Sigmoid colon (tissue), 7 donors: Measurements from ENCODE around the gene MOAP1. TPM values are rescaled to one million over a fixed set of nuclear protein-coding genes. Genes with fewer than 3 reads are reported as not detected.
"Not testable (repeated sequence)": the region's sequence is repeated elsewhere in the genome, so short reads cannot be mapped to it uniquely, and the experiment has no call there.

Source experiments
- DNase-seq: peaks from one replicate; pipeline ENCODE4 v3.0.0-alpha.2; 2019
- H3K27ac ChIP-seq, 4 donors: fragments of 200-600 bp; sonication (generic); one replicate each; pipeline ENCODE4 v1.5.1; 2016 to 2019; ENCODE audit warnings: mild to moderate bottlenecking in 1 of 4
- H3K27me3 ChIP-seq, 3 donors: fragments of 200-600 bp; sonication (generic); one replicate each; pipeline ENCODE4 v1.5.1; 2019; ENCODE audit warnings: mild to moderate bottlenecking in 1 of 3
- H3K36me3 ChIP-seq, 4 donors: fragments of 200-600 bp; sonication (generic); one replicate each; pipeline ENCODE4 v1.5.1; 2016 to 2019
- H3K4me1 ChIP-seq, 4 donors: fragments of 200-600 bp; sonication (generic); one replicate each; pipeline ENCODE4 v1.5.1; 2017 to 2019
- H3K4me3 ChIP-seq, 4 donors: fragments of 200-600 bp; sonication (generic); one replicate each; pipeline ENCODE4 v1.5.1; 2017 to 2019; ENCODE audit warnings: mild to moderate bottlenecking in 2 of 4, moderate library complexity in 1 of 4
- H3K9me3 ChIP-seq, 4 donors: fragments of 200-600 bp in 3 of 4; sonication (generic) in 3 of 4; one replicate each; pipeline versions ENCODE4 v1.5.1 to v1.6.1; 2013 to 2019
- EP300 ChIP-seq, 4 donors: sonication (generic); formaldehyde crosslinking; IDR thresholded peaks; one replicate each; pipeline ENCODE4 v1.6.1; 2017; ENCODE audit warnings: antibody characterized with exemption in 4 of 4
- POLR2A ChIP-seq, 2 donors: fragments of 450-650 bp; IDR thresholded peaks; one replicate each; pipeline ENCODE4 v1.6.1; 2016; ENCODE audit warnings: antibody characterized with exemption in 2 of 2, mild to moderate bottlenecking in 2 of 2, moderate library complexity in 2 of 2
- POLR2AphosphoS5 ChIP-seq, 4 donors: sonication (generic); formaldehyde crosslinking; IDR thresholded peaks; one replicate each; pipeline ENCODE4 v1.6.1; 2017; ENCODE audit warnings: antibody characterized with exemption in 4 of 4
- WGBS, 2 donors: extraction: QIAGEN DNeasy Blood & Tissue Kit; methylation state at CpG; one replicate each; pipeline ENCODE4 v1.1.7; 2013; 5-methylcytosine and 5-hydroxymethylcytosine counted together
- intact Hi-C: fragments of 100-400 bp; cut with DNase I; formaldehyde crosslinking; loops from one replicate; pipeline ENCODE4 v1.15.1; 2023
- polyA plus RNA-seq, 3 donors: library from polyadenylated mRNA; stranded (reverse); fragments of 200-250 nt; gene quantifications; one replicate each; pipeline ENCODE4 v1.2.3, GENCODE V29; 2013
- total RNA-seq, 4 donors: library from RNA; depleted of rRNA; stranded (reverse); fragments of >200 nt; gene quantifications; one replicate each; pipeline ENCODE4 v1.1.0, GENCODE V29; 2016
- TF ChIP-seq, protein P1 (sequence below), 4 experiments: fragments of 450-650 bp in 3 of 4; fragments of 200-600 bp in 1 of 4; IDR thresholded peaks; one replicate each; pipeline ENCODE4 v1.5.1; 2016 to 2019; ENCODE audit warnings: antibody characterized with exemption in 4 of 4, mild to moderate bottlenecking in 3 of 4, moderate library complexity in 2 of 4
- donor health status: healthy with polysubstance abuse.
- donor health status: Bipolar disorder and iron deficiency.
- donor health status: healthy.

Gene MOAP1
- total and polyA plus RNA-seq, 7 donors, result 19.7 to 65.3 (median 31.3) TPM

GRCh38 chr14:93161411-93161940 lies 23.2 kb downstream of the MOAP1 start:
- intact Hi-C loops, result no loop called here
- Histone ChIP-seq H3K36me3 (no peaks in the 10 kb centered on the region), H3K27me3 (no peaks in the 10 kb centered on the region), H3K27ac (no peak overlapping the region), H3K4me3 (no peak overlapping the region), H3K9me3 (no peaks in the 10 kb centered on the region), H3K4me1 (no peaks in the 10 kb centered on the region)
- DNase-seq, result no peak
- TF ChIP-seq EP300 (IDR thresholded peaks at IDR 0.05) (no peak), POLR2A (IDR thresholded peaks at IDR 0.05) (no peak), POLR2AphosphoS5 (IDR thresholded peaks at IDR 0.05) (no peak)
- TF ChIP-seq, protein P1, sequence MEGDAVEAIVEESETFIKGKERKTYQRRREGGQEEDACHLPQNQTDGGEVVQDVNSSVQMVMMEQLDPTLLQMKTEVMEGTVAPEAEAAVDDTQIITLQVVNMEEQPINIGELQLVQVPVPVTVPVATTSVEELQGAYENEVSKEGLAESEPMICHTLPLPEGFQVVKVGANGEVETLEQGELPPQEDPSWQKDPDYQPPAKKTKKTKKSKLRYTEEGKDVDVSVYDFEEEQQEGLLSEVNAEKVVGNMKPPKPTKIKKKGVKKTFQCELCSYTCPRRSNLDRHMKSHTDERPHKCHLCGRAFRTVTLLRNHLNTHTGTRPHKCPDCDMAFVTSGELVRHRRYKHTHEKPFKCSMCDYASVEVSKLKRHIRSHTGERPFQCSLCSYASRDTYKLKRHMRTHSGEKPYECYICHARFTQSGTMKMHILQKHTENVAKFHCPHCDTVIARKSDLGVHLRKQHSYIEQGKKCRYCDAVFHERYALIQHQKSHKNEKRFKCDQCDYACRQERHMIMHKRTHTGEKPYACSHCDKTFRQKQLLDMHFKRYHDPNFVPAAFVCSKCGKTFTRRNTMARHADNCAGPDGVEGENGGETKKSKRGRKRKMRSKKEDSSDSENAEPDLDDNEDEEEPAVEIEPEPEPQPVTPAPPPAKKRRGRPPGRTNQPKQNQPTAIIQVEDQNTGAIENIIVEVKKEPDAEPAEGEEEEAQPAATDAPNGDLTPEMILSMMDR (IDR thresholded peaks at IDR 0.05), result no peak
- WGBS, 2 donors, result 80 to 83% methylated on average over 4 of the region's 4 CpGs

GRCh38 chr14:93160353-93160801 lies 24.3 kb downstream of the MOAP1 start:
- H3K9me3 ChIP-seq, result no peaks in the 10 kb centered on the region
- no peaks in the 10 kb centered on the region for H3K4me1 ChIP-seq
- no peaks in the 10 kb centered on the region for H3K27me3 ChIP-seq
- WGBS, 2 donors, result 30 to 51% methylated on average over 4 of the region's 4 CpGs
- no peak overlapping the region for H3K27ac ChIP-seq
- intact Hi-C loops, result no loop called here
- TF ChIP-seq POLR2A (IDR thresholded peaks at IDR 0.05) (no peak), EP300 (IDR thresholded peaks at IDR 0.05) (no peak), POLR2AphosphoS5 (IDR thresholded peaks at IDR 0.05) (no peak)
- TF ChIP-seq, protein P1 (IDR thresholded peaks at IDR 0.05), result no peak
- no peaks in the 10 kb centered on the region for H3K36me3 ChIP-seq
- no peak overlapping the region for H3K4me3 ChIP-seq
- DNase-seq, result no peak

GRCh38 chr14:93159625-93160352 lies 24.9 kb downstream of the MOAP1 start:
- WGBS, 2 donors, result 35 to 68% methylated on average over 5 of the region's 5 CpGs
- H3K27ac ChIP-seq, H3K4me3 ChIP-seq, H3K9me3 ChIP-seq, H3K4me1 ChIP-seq, DNase-seq, H3K36me3 ChIP-seq, H3K27me3 ChIP-seq, intact Hi-C loops: not testable (repeated sequence)

GRCh38 chr14:93158349-93158748 lies 26.3 kb downstream of the MOAP1 start:
- H3K27me3 ChIP-seq, intact Hi-C loops, DNase-seq, H3K4me3 ChIP-seq, H3K4me1 ChIP-seq, H3K9me3 ChIP-seq, H3K36me3 ChIP-seq, H3K27ac ChIP-seq: not testable (repeated sequence)
- WGBS, 2 donors, result 83 to 88% methylated on average over 7 of the region's 7 CpGs

DNA sequence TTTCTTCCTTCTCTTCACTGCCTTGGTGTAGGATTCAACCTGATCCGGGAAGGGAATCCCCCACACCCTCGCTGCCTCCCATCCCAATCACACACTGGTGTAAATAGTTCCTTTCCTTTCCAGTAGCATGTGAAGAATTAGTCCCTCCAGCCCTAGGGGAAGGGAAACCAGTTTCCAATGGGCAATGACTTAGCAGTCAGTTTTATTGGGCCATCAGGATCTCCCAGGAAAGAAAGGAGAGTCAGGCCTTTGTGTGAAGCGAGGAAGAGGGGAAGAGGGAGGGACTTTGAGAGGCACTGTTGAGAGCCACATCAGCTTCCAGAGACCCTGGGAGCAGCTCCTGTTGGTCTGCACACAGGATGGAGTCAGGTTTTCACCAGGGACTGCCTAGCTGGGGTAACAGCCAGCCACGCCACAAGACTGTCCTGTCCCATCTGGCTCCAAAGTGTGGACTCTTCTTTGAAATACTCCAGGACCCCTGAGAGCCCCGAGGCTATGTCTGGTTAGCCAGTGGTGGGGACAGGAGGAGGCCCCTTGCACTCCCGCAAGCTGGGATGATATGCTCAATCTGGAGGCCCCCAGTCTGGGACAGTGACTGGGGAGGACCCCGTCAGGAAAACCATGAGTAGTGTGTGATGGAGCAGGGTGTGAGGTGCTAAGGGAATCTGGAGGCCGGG lies 27.9 kb downstream of the MOAP1 start:
- no peak for TF ChIP-seq POLR2AphosphoS5 (IDR thresholded peaks at IDR 0.05)
- no peak for TF ChIP-seq POLR2A (IDR thresholded peaks at IDR 0.05)
- TF ChIP-seq, protein P1 (IDR thresholded peaks at IDR 0.05), result no peak
- no peak for TF ChIP-seq EP300 (IDR thresholded peaks at IDR 0.05)
- intact Hi-C loops, result no loop called here
- H3K36me3 ChIP-seq, result no peaks in the 10 kb centered on the region
- no peaks in the 10 kb centered on the region for H3K27me3 ChIP-seq
- no peaks in the 10 kb centered on the region for H3K9me3 ChIP-seq
- 75 to 76% methylated on average over 8 of the region's 8 CpGs for WGBS, 2 donors
- H3K4me3 ChIP-seq, result no peak overlapping the region
- DNase-seq, result no peak
- no peaks in the 10 kb centered on the region for H3K4me1 ChIP-seq
- H3K27ac ChIP-seq, result no peak overlapping the region
